Stimulated activated CD8-positive, alpha-beta memory T cell treated with anti-CD3 and anti-CD28 coated beads, Interleukin-4, amount 100 ng/mL, for 1 hour (primary cell): ENCODE results near the gene FOXO4.

Experiments used
- DNase-seq, 2 donors: peaks; one replicate each; pipeline ENCODE4 v3.0.0-alpha.2; 2020; ENCODE audit warnings: low read depth in 2 of 2, low spot score in 1 of 2

FOXO4 gene

GRCh38 chrX:71131510-71131909 is 35.9 kb downstream of the FOXO4 start:
- DNase-seq, result no peak

DNA sequence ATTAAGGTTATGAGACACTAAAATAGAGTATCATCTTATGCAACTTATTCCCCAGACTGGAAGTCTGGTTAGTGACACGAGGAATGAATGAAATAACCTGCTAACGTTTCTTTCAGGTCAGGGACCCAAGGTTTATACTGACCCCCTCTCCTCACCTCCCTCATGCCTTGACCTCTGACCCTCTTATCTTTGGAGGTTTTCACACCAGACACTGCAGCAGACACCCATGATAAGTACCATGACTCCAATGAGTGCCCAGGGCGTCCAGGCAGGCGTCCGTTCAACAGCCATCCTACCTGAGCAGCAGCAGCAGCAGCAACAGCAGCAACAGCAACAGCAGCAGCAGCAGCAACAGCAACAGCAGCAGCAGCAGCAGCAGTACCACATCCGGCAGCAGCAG is 44.8 kb downstream of the FOXO4 start:
- no peak for DNase-seq

DNA sequence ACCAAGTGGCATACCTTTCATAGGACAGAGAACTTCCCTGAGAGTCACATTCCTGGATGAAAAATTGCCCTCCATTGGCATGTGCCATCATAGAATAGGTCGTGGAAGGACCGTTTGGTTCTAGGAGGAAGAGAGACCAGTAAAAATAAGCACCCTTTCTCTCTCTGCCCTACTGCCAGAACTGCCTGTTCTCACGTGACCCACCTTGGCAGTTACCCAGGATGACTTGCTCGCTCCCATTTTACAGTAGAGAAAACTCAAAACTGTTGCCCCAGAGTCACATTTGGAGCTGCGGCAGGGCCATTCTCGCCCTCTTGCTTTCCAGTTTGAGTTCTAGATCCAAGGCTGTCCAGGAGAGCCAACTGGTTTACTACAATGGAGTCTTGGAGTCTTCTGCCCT is 47.9 kb downstream of the FOXO4 start:
- no peak for DNase-seq

DNA sequence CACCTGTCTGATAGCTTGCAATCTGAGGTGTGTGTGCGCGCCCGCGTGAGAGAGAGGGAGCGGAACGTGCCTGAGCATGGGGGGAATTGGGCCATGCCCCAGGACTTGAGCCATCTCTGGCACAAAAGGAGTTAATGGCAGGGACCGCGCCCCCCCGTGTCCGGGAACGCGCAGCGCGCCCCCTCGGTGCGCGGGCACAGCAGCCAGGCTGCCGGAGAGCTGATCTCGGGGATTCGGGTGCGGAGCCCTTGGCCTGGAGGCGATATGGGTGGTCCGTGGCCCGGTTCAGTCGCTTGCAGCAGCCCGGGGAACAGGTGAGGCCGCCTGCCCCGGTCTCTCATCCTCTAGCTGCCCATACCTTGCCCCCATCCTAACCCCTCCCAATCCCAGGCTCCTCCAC is 49.0 kb downstream of the FOXO4 start, which contains the start of gene NLGN3:
Gene NLGN3, plus strand, starts transcription at position 191 of the 400 bp plus-strand sequence. CDS start 2,909 bp downstream, outside the sequence.
- DNase-seq, result no peak

GRCh38 chrX:71147496-71148277 is 52.0 kb downstream of the FOXO4 start:
- DNase-seq, result no peak

- no peak for DNase-seq
Measured at GRCh38 chrX:71148278-71148663, 52.6 kb downstream of the FOXO4 start.

DNA sequence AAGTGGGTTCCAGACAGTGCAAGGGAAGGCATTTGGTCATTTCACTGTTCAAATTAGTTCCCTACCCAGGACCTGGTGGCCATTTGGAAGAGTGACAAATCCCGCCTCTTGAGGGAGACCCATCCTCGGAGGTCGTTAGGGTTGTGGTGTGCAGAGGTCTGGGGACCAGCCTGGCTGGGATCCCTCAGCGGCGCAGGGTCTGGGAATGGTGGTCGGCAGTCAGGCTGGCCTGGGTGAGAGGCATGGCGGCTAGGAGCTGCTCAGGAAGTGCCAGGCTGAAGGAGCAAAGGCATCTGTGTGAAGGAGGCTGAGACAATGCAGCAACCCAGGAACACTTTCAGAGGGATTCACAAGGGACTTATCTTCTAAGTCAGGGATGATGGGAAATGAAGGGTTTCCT is 55.7 kb downstream of the FOXO4 start:
- no peak for DNase-seq
